Measurements from ENCODE around the gene TOR1AIP2. TPM values are rescaled to one million over a fixed set of nuclear protein-coding genes. Genes with fewer than 3 reads are reported as not detected.

The TOR1AIP2 gene
- polyA plus RNA-seq, 1 of the 3 experiments (the other 2 are of a cell fraction): 12.7 TPM

DNA sequence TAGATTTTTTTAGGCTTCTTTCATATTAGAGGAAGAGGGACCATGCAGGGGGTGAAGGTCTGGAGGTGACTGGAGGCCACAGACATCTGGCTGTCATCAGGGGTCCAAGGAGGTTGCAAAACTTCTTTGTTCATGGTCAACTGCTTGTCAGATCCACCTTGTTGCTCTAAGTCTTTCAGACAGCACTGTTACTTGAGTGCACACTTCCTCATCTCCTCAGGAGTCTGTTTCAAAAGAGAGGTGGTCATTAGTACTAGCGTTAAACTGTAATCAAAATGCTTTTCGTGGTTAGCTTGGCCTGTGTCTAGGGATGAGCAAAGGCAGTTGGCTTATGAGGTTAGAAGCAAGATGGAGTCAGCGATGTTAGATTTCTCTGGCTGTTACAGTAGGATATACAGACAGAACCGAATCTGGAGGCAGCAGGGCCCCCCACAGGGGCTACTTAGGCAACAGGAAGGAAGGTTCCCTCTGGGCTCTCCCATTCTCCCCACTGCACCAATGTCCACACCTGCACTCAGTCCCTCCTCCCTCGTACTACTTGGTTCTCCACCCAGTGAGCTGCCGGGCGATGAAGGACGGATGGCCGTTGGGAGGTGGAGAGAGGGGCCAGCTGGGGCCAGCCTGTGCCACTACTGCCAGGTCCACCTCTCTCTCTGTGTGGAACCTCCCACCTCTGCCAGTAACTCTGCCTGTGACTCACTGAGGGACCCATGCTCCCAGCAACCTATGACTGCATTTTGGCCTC lies 57.2 kb downstream of the TOR1AIP2 start:
- Histone ChIP-seq H3K36me3 (replicated peaks in 1 of 2; ENCODE audit: control insufficient read depth in 1 of 2, insufficient read depth in 2 of 2, low read length in 1 of 2) (no peaks in the 10 kb centered on the region), H3K9me2 (no peaks in the 10 kb centered on the region), H3K79me2 (ENCODE audit: insufficient read depth) (no peaks in the 10 kb centered on the region), H3K9me3 (no peaks in the 10 kb centered on the region), H4K20me1 (ENCODE audit: insufficient read depth) (no peaks in the 10 kb centered on the region), H3K9ac (no peak overlapping the region), H3K4me1 (ENCODE audit: control insufficient read depth in 1 of 2, insufficient read depth in 2 of 2, low read depth in 1 of 2, low read length in 1 of 2) (peaks cover 0 to 17% of the 10 kb centered on the region in 2 experiments; a peak in 1 of 4 replicates), H3K27ac (ENCODE audit: low read depth in 2 of 2, low read length in 1 of 2) (no peak overlapping the region), H3F3A (replicated peaks; ENCODE audit: insufficient read depth) (no peaks in the 10 kb centered on the region), H3K27me3 (ENCODE audit: insufficient read depth) (no peaks in the 10 kb centered on the region), H3K4me2 (no peak overlapping the region), H3K4me3 (ENCODE audit: low read depth in 2 of 2, low read length in 1 of 2) (no peak overlapping the region), H2AFZ (ENCODE audit: low read depth) (no peak overlapping the region)
- POLR2A ChIA-PET: interaction anchor here (0.6 kb wide), 1 partner anchor 1276 kb away, joined by 3 read pairs; no protein-coding TSS in a partner anchor
- WGBS (ENCODE audit: low lambda C conversion rate): 67% methylated on average over 5 of the region's 9 CpGs
- CTCF ChIA-PET: interaction anchor here (3.4 to 20.9 kb wide), 2 partner anchors 11 to 113 kb away, joined by 18 to 862 read pairs; no protein-coding TSS in a partner anchor
- TF ChIP-seq JUND (IDR thresholded peaks at IDR 0.05) (no peak), MEF2A (IDR thresholded peaks at IDR 0.05; ENCODE audit: borderline replicate concordance, low read depth) (no peak), FOSL2 (IDR thresholded peaks at IDR 0.05; ENCODE audit: borderline replicate concordance, low read depth) (no peak), RAD21 (IDR thresholded peaks at IDR 0.05; ENCODE audit: low read length) (no peak), CHD2 (IDR thresholded peaks at IDR 0.05; ENCODE audit: low read length, partially characterized antibody) (no peak), RCOR1 (IDR thresholded peaks at IDR 0.05; ENCODE audit: low read length) (no peak), GABPA (IDR thresholded peaks at IDR 0.05; ENCODE audit: low read depth) (no peak), RXRA (IDR thresholded peaks at IDR 0.05; ENCODE audit: borderline replicate concordance, low read depth) (no peak), SIN3A (IDR thresholded peaks at IDR 0.05; ENCODE audit: borderline replicate concordance, low read depth, low read length) (no peak), TEAD4 (IDR thresholded peaks at IDR 0.05; ENCODE audit: borderline replicate concordance, insufficient read depth) (no peak)
- TF ChIP-seq, protein P1, sequence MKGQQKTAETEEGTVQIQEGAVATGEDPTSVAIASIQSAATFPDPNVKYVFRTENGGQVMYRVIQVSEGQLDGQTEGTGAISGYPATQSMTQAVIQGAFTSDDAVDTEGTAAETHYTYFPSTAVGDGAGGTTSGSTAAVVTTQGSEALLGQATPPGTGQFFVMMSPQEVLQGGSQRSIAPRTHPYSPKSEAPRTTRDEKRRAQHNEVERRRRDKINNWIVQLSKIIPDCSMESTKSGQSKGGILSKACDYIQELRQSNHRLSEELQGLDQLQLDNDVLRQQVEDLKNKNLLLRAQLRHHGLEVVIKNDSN (IDR thresholded peaks at IDR 0.05; ENCODE audit: borderline replicate concordance, low read depth): no peak
- TF ChIP-seq, protein P2, sequence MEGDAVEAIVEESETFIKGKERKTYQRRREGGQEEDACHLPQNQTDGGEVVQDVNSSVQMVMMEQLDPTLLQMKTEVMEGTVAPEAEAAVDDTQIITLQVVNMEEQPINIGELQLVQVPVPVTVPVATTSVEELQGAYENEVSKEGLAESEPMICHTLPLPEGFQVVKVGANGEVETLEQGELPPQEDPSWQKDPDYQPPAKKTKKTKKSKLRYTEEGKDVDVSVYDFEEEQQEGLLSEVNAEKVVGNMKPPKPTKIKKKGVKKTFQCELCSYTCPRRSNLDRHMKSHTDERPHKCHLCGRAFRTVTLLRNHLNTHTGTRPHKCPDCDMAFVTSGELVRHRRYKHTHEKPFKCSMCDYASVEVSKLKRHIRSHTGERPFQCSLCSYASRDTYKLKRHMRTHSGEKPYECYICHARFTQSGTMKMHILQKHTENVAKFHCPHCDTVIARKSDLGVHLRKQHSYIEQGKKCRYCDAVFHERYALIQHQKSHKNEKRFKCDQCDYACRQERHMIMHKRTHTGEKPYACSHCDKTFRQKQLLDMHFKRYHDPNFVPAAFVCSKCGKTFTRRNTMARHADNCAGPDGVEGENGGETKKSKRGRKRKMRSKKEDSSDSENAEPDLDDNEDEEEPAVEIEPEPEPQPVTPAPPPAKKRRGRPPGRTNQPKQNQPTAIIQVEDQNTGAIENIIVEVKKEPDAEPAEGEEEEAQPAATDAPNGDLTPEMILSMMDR (IDR thresholded peaks at IDR 0.05): no peak
- TF ChIP-seq, protein P3, sequence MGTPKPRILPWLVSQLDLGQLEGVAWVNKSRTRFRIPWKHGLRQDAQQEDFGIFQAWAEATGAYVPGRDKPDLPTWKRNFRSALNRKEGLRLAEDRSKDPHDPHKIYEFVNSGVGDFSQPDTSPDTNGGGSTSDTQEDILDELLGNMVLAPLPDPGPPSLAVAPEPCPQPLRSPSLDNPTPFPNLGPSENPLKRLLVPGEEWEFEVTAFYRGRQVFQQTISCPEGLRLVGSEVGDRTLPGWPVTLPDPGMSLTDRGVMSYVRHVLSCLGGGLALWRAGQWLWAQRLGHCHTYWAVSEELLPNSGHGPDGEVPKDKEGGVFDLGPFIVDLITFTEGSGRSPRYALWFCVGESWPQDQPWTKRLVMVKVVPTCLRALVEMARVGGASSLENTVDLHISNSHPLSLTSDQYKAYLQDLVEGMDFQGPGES (IDR thresholded peaks at IDR 0.05; ENCODE audit: low read depth, low read length): no peak
- no peak for DNase-seq

All from SK-N-SH (cell line).